OCI-LY3 (cell line): Measurements from ENCODE around the gene RIPPLY1.

Source experiments
- CTCF ChIP-seq: fragments of 200-600, 300-600 bp; sonication (generic); IDR thresholded peaks from 2 replicates; pipeline ENCODE4 v1.5.1; 2014; ENCODE audit warnings: antibody characterized with exemption, low read length, low read depth
- EZH2phosphoT487 ChIP-seq: fragments of 200-600 bp; shearing (Covaris generic); IDR thresholded peaks from 2 replicates; pipeline ENCODE4 v1.6.1; 2018; ENCODE audit warnings: antibody characterized with exemption, mixed run types, low read depth

- TF ChIP-seq CTCF (no peak), EZH2phosphoT487 (no peak)
Observed at GRCh38 chrX:106952538-106952937, 49.4 kb upstream of the RIPPLY1 start.
